Neural progenitor cell (in vitro differentiated cells): ENCODE measurements around the gene TMPRSS6.

Experiments
- CTCF ChIP-seq: fragments of 200-600 bp; sonication (generic); IDR thresholded peaks from 2 replicates; pipeline ENCODE4 v1.5.1; 2017; ENCODE audit warnings: antibody characterized with exemption, mild to moderate bottlenecking
- EZH2phosphoT487 ChIP-seq: fragments of 200-600 bp; sonication (generic); IDR thresholded peaks from 2 replicates; pipeline ENCODE4 v1.6.1; 2017; ENCODE audit warnings: antibody characterized with exemption

GRCh38 chr22:37084385-37084784 is 25.1 kb downstream of the TMPRSS6 start:
- no peak for TF ChIP-seq EZH2phosphoT487
- no peak for TF ChIP-seq CTCF
